ENCODE results near the gene STUM.

Gene STUM

DNA sequence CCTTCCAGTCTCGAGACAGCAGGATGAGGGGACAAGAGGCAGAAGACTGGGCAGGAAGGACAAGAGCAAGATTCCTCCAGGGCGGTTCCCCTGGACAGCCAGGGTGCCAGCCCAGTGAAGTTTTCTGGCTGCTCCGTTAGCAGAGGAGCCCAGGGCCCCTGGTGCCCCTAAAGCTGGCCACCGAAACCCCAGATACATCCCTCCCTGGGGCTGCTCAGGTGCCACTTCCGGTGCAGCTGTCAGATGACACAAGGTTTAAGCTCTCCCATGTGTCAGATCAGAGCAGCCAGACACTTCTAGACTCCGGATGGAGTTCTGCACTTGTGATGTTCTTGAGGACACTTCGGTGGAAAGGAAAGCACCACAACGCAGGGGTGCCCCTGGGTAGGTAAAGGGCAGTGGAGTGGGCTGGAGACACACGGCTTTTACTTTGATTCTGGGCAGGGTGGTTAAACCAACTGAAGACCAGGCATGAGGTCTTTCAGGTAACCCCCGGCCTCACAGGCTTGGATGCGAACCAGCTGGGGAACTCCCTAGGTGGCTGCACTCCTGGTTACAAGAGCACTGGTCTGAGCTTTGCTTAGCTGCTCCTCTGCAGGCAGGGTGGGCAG lies 104.9 kb downstream of the STUM start:
- no peak for DNase-seq (ENCODE audit: low read depth, low spot score)

DNA sequence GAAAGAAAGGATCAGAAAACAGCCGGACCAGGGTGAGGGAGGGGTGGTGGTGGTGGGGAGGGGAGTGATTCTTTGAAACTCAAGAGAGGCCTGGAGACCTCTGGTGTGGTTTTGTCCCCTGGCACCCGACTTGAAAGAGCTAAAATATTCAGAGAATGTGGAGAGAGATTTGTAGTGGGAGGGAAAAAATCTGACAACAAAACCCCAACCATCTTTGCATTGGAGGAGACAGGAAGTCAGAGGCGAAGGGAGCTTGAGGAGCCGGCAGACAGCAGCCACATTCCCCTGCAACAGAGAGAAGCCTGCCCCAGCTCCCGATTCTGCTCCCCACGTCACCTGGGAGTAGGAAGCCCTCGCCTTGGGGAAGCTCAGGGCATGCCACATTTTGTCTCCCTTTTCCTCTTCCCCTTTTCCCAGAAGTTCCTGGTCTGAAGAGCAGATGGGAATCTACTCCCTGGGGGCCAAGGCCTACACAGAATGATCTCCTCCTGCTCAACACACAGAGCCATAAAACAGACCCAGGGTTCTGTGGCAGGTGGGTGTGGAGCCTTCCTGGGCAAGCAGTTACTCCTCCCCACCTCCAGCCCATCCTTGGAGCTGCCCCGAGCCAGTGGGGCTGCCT lies 105.6 kb downstream of the STUM start:
- DNase-seq (ENCODE audit: low read depth, low spot score) = no peak

DNA sequence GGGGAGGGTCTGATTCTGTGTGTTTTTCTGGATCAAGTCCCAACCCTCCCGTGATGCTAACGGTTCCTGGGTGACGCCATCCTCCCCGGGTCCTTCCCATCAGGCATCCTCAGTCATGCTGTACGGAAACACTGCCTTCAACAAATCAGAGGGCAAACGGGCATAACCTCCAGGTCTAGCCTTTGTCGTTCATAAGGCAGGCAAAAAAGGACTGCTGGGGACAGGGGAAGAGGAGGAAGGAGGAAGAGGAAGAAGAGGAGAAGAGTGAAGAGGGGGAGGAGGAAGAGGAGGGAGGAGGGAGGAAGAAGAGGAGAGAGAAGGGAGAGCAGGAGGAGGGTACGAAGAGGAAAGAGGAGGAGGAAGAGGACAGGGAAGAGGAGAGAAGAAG lies 106.1 kb downstream of the STUM start:
- DNase-seq (ENCODE audit: low read depth, low spot score) = no peak

DNA sequence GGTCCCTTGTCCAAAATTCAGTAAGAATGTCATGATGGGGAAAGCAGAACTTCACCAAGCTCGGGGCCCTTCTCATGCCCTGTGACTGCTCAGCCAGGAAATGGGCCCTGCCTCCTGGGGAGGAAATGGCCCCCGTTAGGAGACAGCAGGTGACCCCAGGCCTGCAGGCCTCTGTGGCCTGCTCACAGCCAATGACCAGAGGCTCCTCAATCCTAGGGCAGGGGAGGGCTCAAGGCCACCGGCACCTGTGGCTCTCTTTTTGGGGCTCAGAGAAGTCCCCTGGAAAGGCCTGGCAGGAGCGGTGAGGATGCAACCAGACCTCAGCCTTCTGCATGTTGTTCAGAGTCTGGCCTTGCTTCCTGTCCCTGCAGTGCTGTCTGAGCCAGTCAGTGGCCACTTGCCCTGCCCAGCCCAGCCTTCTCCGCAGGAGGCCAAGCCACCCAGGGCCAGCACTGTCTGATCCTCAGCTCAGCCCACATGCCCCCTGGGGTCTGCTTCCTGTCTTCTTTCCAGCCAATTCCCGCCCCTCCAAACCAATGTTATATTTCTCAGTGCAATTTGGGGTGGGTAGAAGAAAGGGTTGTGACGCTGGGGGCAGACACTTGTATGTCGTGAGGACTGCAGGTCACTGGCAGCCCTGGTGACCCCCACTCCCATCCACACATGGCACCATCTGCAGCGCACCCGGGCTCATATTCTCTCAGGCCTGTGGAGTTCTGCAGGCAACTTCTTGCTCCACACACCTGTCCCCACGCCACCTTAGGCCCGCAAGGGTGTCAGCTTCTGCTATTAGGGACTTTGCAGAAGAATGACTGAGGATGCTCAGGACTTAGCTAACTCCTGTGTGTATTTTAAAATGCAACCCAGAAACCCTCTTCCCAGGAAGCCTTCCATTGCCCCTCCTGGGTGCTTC lies 106.9 kb downstream of the STUM start:
- DNase-seq (ENCODE audit: low read depth, low spot score) = no peak

DNA sequence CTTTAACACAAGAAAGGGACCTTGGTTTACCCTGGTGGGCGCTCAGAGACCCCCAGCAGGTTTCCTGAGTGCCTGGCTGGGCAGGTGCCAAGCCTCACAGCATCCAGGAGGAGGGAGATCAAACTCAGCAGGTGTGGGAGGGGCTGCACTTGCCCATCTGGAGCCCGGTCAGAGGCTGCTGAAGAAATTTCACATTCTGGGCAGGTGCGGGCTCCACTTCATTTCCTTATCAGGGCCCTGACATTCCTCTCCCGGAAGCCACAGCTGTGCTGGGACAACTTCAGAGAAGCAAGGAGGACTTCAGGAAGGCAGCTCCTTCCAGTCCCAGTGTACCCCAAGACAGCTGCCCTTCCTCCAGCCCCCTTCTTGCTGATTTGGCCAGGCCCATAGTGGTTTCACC lies 107.6 kb downstream of the STUM start:
- no peak for DNase-seq (ENCODE audit: low read depth, low spot score)

DNA sequence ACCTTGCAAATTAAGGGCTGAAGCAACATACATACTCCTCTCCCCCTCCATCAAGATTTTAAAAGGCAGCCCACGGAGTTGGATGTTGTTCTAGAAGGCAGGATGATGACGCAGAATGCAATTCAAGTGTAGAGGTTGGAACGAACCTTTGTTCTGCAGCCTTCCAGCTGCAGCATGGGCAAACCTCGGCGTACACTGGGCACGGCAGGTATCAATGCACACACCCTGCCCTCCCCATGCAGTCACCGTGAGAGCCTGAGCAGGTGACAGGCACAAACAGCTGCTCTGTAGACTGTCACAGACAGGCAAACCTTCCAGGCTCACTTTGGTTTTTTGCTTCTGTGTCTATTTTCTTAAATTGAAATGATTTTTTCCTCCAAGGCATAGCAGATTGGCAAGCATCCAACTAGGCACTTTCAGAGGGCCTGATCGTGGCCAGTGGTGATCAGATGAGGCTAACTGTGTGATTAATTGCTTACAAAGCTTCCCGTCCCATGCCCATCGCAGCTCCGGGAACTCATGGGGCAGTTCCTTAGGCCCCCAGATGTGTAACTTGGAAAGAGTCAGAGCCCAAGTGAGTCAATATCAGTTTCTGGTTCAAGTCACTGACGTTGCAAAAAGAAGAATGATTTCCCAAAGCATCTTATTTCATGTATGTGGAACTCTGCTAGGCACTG lies 108.2 kb downstream of the STUM start:
- DNase-seq (ENCODE audit: low read depth, low spot score) = no peak

DNA sequence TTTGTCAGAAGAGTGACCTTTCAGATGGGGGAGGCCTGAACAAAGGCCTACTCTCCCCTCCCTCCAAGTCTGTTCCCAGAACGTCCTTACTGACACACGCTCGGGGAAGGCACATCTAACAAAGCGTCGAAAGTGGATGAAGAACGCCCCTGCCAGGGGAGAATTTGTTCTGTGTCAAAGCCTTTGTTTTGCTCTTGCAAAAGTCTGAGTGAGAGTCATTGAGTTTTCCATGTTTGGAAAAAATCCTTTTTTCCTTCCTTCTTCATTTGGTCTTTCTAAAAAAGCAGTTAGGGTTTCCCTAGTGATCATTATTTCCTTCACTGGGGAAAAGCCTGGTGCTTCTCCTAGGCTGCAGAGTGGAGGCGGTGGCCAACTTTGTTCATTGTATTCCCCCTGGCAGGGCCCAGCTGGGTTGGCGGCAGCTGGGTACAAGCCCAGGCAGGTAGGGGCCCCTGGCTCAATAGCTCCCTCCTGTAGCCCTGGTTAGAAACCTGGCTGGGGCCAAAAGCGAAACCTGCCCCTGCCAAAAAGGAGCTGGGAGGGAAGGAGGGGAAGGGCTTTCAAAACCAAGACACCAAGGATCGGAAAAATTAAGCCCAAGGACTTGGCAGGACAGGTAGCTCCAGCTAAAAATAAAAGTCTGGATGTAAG lies 109.5 kb downstream of the STUM start:
- DNase-seq (ENCODE audit: low read depth, low spot score) = no peak

DNA sequence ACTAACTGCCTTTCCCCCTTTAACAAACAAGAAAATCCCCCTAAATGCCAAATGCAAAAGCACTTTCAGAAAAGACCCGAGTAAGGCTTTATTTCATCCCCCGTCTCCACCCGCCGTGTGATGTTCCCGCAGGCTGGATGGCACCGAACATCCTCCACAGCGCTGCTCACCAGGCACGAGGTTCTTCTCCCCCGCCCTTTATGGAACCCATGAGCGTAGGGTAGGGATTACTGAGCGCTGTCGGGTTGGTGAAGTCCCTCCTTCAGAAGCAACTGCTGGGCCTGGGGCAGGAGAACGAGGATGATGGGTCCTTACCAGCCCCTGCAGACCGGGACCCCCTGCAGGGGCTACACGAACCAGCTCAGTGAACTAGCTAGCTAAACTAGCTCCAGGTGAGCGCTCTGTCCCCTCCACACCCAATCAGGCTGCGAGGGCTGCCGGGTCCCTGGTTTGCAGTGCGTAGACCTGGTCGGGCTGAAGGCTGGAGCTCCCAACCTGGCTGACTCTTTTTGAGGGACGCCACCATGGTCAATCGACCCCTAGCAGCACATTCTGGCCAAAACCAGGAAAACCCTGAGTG lies 110.1 kb downstream of the STUM start:
- no peak for DNase-seq (ENCODE audit: low read depth, low spot score)

Data from brain pericyte (primary cell).